PC-3 (cell line): ENCODE results near the gene TRIM66.

ENCODE experiments used
- EZH2 ChIP-seq: fragments of 300-600 bp; sonication (generic); IDR thresholded peaks from one replicate; pipeline ENCODE4 v1.6.1; 2017; ENCODE audit warnings: antibody characterized with exemption, mild to moderate bottlenecking, low read length; ENCODE audit not compliant: unreplicated experiment
- EZH2phosphoT487 ChIP-seq: fragments of 300-600 bp; sonication (generic); IDR thresholded peaks from 2 replicates; pipeline ENCODE4 v1.6.1; 2018; ENCODE audit warnings: mild to moderate bottlenecking, antibody characterized with exemption, low read length, borderline replicate concordance
- TF ChIP-seq, protein P1 (sequence below): fragments of 300-600 bp; sonication (generic); conservative IDR thresholded peaks from 2 replicates; pipeline ENCODE4 v1.5.1; 2017; ENCODE audit warnings: antibody characterized with exemption, low read depth, mild to moderate bottlenecking, low read length

GRCh38 chr11:8694137-8694536, 11.7 kb upstream of the TRIM66 start:
- TF ChIP-seq, protein P1, sequence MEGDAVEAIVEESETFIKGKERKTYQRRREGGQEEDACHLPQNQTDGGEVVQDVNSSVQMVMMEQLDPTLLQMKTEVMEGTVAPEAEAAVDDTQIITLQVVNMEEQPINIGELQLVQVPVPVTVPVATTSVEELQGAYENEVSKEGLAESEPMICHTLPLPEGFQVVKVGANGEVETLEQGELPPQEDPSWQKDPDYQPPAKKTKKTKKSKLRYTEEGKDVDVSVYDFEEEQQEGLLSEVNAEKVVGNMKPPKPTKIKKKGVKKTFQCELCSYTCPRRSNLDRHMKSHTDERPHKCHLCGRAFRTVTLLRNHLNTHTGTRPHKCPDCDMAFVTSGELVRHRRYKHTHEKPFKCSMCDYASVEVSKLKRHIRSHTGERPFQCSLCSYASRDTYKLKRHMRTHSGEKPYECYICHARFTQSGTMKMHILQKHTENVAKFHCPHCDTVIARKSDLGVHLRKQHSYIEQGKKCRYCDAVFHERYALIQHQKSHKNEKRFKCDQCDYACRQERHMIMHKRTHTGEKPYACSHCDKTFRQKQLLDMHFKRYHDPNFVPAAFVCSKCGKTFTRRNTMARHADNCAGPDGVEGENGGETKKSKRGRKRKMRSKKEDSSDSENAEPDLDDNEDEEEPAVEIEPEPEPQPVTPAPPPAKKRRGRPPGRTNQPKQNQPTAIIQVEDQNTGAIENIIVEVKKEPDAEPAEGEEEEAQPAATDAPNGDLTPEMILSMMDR, result no peak
- TF ChIP-seq EZH2 (no peak), EZH2phosphoT487 (no peak)
